ENCODE data around the gene NDC1. TPM values are rescaled to one million over a fixed set of nuclear protein-coding genes. Genes with fewer than 3 reads are reported as not detected.
"Not testable (repeated sequence)": the region's sequence is repeated elsewhere in the genome, so short reads cannot be mapped to it uniquely, and the experiment has no call there.

NDC1 gene
- total and polyA plus RNA-seq, 11 donors: 1.6 to 9.4 (median 6.5) TPM

DNA sequence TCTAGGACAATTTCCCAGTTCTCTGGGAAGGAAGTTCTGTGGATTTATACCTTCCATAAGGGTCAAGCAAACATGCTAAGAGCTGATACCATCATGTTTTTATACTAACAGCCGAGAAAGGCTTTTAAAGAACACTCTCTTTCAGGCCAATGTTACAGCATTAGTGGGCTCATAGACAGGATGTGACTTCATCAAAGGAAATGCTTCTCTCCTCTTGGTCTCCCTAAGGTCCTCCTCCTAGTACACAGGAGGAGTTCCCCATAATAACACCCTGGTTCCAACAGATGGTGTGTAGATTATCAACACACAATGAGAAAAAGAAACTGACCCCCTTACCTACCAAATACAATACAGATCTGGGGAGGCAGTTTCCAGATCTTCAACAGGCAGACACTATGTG, 72.4 kb downstream of the NDC1 start:
- peak; percentile 61 to 97 (median 74) for ATAC-seq
- peak overlapping the region in 9 of 12 donors; percentile 14 to 83 (median 41) for H3K27ac ChIP-seq
- H3K4me1 ChIP-seq: peaks cover 0 to 22% (median 5%) of the 10 kb centered on the region in 12 donors
- intact Hi-C loops (cut with DNase I): no loop called here
- peaks cover 0 to 13% (median 0%) of the 10 kb centered on the region in 12 donors for H3K9me3 ChIP-seq
- TF ChIP-seq, protein P1, sequence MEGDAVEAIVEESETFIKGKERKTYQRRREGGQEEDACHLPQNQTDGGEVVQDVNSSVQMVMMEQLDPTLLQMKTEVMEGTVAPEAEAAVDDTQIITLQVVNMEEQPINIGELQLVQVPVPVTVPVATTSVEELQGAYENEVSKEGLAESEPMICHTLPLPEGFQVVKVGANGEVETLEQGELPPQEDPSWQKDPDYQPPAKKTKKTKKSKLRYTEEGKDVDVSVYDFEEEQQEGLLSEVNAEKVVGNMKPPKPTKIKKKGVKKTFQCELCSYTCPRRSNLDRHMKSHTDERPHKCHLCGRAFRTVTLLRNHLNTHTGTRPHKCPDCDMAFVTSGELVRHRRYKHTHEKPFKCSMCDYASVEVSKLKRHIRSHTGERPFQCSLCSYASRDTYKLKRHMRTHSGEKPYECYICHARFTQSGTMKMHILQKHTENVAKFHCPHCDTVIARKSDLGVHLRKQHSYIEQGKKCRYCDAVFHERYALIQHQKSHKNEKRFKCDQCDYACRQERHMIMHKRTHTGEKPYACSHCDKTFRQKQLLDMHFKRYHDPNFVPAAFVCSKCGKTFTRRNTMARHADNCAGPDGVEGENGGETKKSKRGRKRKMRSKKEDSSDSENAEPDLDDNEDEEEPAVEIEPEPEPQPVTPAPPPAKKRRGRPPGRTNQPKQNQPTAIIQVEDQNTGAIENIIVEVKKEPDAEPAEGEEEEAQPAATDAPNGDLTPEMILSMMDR (IDR thresholded peaks at IDR 0.05): no peak
- no peak for TF ChIP-seq POLR2A (IDR thresholded peaks at IDR 0.05)
- no peak overlapping the region for H3K4me3 ChIP-seq
- peaks cover 0 to 18% (median 8%) of the 10 kb centered on the region in 9 donors for H3K36me3 ChIP-seq
- H3K27me3 ChIP-seq: no peaks in the 10 kb centered on the region
- no peak for DNase-seq
- 46 to 67% (median 60%) methylated on average over 1 of the region's 1 CpG for WGBS, 4 donors

DNA sequence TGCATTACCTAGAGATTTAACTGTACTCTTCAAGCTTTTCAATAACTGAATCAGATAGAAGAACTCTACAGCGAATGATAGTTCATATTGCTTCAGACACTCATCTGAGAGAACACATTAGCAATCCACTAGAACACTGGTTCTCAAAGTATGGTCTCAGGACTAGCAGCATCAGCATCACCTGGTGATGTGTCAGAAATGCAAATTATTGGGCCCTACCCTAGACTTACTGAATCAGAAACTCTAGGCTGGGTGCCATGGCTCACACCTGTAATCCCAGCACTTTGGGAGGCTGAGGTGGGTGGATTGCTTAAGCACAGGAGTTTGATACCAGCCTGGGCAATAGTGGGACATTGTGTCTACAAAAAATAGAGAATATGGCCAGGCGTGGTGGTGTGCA, 74.2 kb downstream of the NDC1 start:
- no peaks in the 10 kb centered on the region for H3K27me3 ChIP-seq
- DNase-seq (no peak), ATAC-seq (no peak)
- no peak for TF ChIP-seq POLR2A (IDR thresholded peaks at IDR 0.05)
- TF ChIP-seq, protein P1 (IDR thresholded peaks at IDR 0.05): no peak
- H3K36me3 ChIP-seq: peaks cover 0 to 11% (median 0%) of the 10 kb centered on the region in 9 donors
- H3K27ac ChIP-seq: no peak overlapping the region
- no peak overlapping the region for H3K4me3 ChIP-seq
- peaks cover 0 to 13% (median 0%) of the 10 kb centered on the region in 12 donors for H3K9me3 ChIP-seq
- peaks cover 0 to 22% (median 5%) of the 10 kb centered on the region in 12 donors for H3K4me1 ChIP-seq
- intact Hi-C loops (cut with DNase I): no loop called here
- 94 to 100% (median 97%) methylated on average over 2 of the region's 2 CpGs for WGBS, 4 donors

DNA sequence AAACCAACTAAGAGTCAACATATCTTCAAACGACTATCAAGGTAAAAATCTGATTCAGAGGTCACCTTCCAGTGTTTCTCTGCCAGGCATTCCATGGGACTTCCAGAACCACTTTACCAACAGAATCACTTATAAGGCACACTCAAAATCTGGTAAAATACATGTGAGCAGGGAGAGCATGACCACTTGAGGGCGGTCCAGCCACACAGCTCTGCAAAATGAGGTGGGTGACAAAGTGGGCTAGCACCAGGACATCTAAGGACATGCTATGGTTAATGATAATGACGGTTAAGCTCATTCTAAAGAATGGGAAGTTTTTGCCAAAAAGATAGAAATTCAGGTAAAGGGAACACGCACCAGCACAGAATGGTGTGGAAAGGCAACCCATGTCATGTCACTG, 74.6 kb downstream of the NDC1 start:
- Histone ChIP-seq H3K27ac (no peak overlapping the region), H3K4me1 (peaks cover 0 to 22% (median 5%) of the 10 kb centered on the region in 12 donors), H3K4me3 (no peak overlapping the region), H3K9me3 (peaks cover 0 to 13% (median 0%) of the 10 kb centered on the region in 12 donors), H3K36me3 (peaks cover 0 to 11% (median 0%) of the 10 kb centered on the region in 9 donors), H3K27me3 (no peaks in the 10 kb centered on the region)
- intact Hi-C loops (cut with DNase I): no loop called here
- ATAC-seq: no peak
- no peak for TF ChIP-seq POLR2A (IDR thresholded peaks at IDR 0.05)
- TF ChIP-seq, protein P1 (IDR thresholded peaks at IDR 0.05): no peak
- WGBS, 4 donors: 92 to 96% (median 93%) methylated on average over 4 of the region's 4 CpGs
- DNase-seq: no peak

DNA sequence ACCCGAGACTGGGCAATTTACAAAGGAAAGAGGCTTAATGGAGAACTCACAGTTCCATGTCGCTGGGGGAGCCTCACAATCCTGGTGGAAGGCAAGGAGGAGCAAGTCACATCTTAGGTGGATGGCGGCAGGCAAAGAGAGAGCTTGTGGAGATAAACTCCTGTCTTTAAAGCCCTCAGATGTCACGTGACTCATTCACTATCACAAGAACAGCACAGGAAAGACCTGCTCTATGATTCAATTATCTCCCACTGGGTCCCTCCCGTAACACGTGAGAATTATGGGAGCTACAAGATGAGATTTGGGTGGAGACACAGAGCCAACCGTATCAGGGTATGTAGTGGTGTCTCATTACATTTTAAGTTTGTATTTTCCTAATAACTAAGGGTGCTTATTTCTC, 77.6 kb downstream of the NDC1 start:
- not testable (repeated sequence) for ATAC-seq

DNA sequence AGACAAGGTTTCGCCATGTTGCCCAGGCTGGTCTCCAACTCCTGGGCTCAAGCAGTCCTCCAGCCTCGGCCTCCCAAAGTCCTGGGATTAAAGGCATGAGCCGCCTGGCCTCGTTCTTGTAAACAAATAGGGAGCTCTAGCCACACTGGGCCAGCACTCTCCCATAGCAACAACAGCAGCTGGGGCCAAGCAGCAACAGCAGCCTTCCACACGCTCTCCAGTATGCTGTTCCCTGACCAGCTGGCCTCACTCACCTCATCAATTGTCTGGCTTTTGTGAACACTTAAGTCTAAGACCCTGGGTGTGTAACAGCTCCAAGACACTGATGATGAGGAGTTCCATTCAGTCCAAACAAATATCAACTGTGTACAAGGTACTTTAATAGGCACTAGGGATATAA, 82.2 kb downstream of the NDC1 start:
- intact Hi-C loops (cut with DNase I): loop anchor here in 3 of 10 donors (1.0 to 2.0 kb wide), 3 partner anchors 269 to 271 kb away; no protein-coding TSS in a partner anchor

More for the DNA sequence above, 77.6 kb downstream of the NDC1 start:
- DNase-seq; H3K4me1 ChIP-seq; H3K36me3 ChIP-seq; H3K27ac ChIP-seq; H3K27me3 ChIP-seq; H3K4me3 ChIP-seq; intact Hi-C loops (cut with DNase I): not testable (repeated sequence)
- WGBS, 4 donors: 67 to 71% (median 71%) methylated on average over 7 of the region's 7 CpGs
- peaks cover 0 to 13% (median 0%) of the 10 kb centered on the region in 12 donors for H3K9me3 ChIP-seq

More for the DNA sequence above, 82.2 kb downstream of the NDC1 start:
- H3K27ac ChIP-seq: no peak overlapping the region
- DNase-seq (no peak), ATAC-seq (no peak)
- no peak overlapping the region for H3K4me3 ChIP-seq
- no peaks in the 10 kb centered on the region for H3K36me3 ChIP-seq
- H3K9me3 ChIP-seq: no peaks in the 10 kb centered on the region
- no peak for TF ChIP-seq POLR2A (IDR thresholded peaks at IDR 0.05)
- TF ChIP-seq, protein P1 (IDR thresholded peaks at IDR 0.05): no peak
- 85 to 91% (median 88%) methylated on average over 3 to 5 of the region's 5 CpGs for WGBS, 4 donors
- H3K4me1 ChIP-seq: no peaks in the 10 kb centered on the region
- H3K27me3 ChIP-seq: no peaks in the 10 kb centered on the region

Data from heart left ventricle (tissue), 16 donors.